GM23248 (cell line): ENCODE results near the gene VASP. TPM values are rescaled to one million over a fixed set of nuclear protein-coding genes. Genes with fewer than 3 reads are reported as not detected.

Experiments used
- DNase-seq: peaks from one replicate; pipeline ENCODE4 v3.0.0-alpha.2; 2015
- H2AFZ ChIP-seq: fragments of 200-600 bp; sonication (generic); 2 replicates; pipeline ENCODE4 v1.6.1; 2016; ENCODE audit warnings: antibody characterized with exemption
- H3F3A ChIP-seq: fragments of 200-600 bp; sonication (generic); 2 replicates; pipeline ENCODE4 v1.6.1; 2016; ENCODE audit warnings: mild to moderate bottlenecking, antibody characterized with exemption, mixed run types; ENCODE audit not compliant: insufficient read depth
- H3K27ac ChIP-seq: fragments of 200-600 bp; sonication (generic); 2 replicates; pipeline ENCODE4 v1.5.1; 2016; ENCODE audit warnings: mild to moderate bottlenecking
- H3K27me3 ChIP-seq: fragments of 200-600 bp; sonication (generic); replicated peaks from 2 replicates; pipeline ENCODE4 v1.6.1; 2016; ENCODE audit warnings: mild to moderate bottlenecking; ENCODE audit not compliant: insufficient read depth
- H3K36me3 ChIP-seq: fragments of 200-600 bp; sonication (generic); 2 replicates; pipeline ENCODE4 v1.6.1; 2016; ENCODE audit warnings: low read depth, mild to moderate bottlenecking
- H3K4me1 ChIP-seq: fragments of 200-600 bp; sonication (generic); 2 replicates; pipeline ENCODE4 v1.6.1; 2016; ENCODE audit warnings: mild to moderate bottlenecking; ENCODE audit not compliant: insufficient read depth
- H3K4me2 ChIP-seq: fragments of 200-600 bp; sonication (generic); one replicate; pipeline ENCODE4 v1.6.1; 2016; ENCODE audit warnings: mild to moderate bottlenecking; ENCODE audit not compliant: unreplicated experiment
- H3K4me3 ChIP-seq: fragments of 200-600 bp; sonication (generic); 2 replicates; pipeline ENCODE4 v1.5.1; 2016; ENCODE audit warnings: mild to moderate bottlenecking
- H3K79me2 ChIP-seq: fragments of 200-600 bp; sonication (generic); 2 replicates; pipeline ENCODE4 v1.6.1; 2016; ENCODE audit warnings: mild to moderate bottlenecking; ENCODE audit not compliant: insufficient read depth
- H3K9ac ChIP-seq: fragments of 200-600 bp; sonication (generic); 2 replicates; pipeline ENCODE4 v1.6.1; 2016; ENCODE audit warnings: mild to moderate bottlenecking
- H3K9me2 ChIP-seq: fragments of 200-600 bp; sonication (generic); 2 replicates; pipeline ENCODE4 v1.6.1; 2016; ENCODE audit warnings: mixed run types, mild to moderate bottlenecking, moderate library complexity; ENCODE audit not compliant: insufficient read depth
- H3K9me3 ChIP-seq: fragments of 200-600 bp; sonication (generic); one replicate; pipeline ENCODE4 v1.6.1; 2017; ENCODE audit warnings: low read depth
- H4K20me1 ChIP-seq: fragments of 200-600 bp; sonication (generic); 2 replicates; pipeline ENCODE4 v1.6.0; 2016; ENCODE audit not compliant: insufficient read depth
- EZH2 ChIP-seq: fragments of 200-600 bp; sonication (generic); IDR thresholded peaks from 2 replicates; pipeline ENCODE4 v1.6.1; 2018; ENCODE audit warnings: antibody characterized with exemption, mild to moderate bottlenecking; ENCODE audit not compliant: insufficient read depth, poor library complexity, severe bottlenecking
- EZH2phosphoT487 ChIP-seq: fragments of 200-600 bp; sonication (generic); IDR thresholded peaks from 2 replicates; pipeline ENCODE4 v1.6.1; 2018; ENCODE audit warnings: antibody characterized with exemption, moderate library complexity, mild to moderate bottlenecking, low read depth; ENCODE audit not compliant: insufficient read depth
- WGBS, 2 experiments: methylation state at CpG; one replicate each; pipeline ENCODE4 v1.1.6; 2015 to 2017; ENCODE audit warnings: low lambda C conversion rate in 2 of 2, low coverage in 1 of 2; ENCODE audit errors: missing lambda C conversion rate in 2 of 2; 5-methylcytosine and 5-hydroxymethylcytosine counted together
- in situ Hi-C: fragments of 300-500 bp; cut with MboI; formaldehyde crosslinking; loops from 2 replicates; pipeline ENCODE4 v1.15.0; 2020
- polyA plus RNA-seq: library from polyadenylated mRNA; unstranded; fragments of >200 nt; fragmentation: Nextera tagmentation; extraction: Ambion mirVana; gene quantifications from 2 replicates; pipeline ENCODE4 v1.2.1, GENCODE V29; 2016
- total RNA-seq: library from RNA; depleted of rRNA; stranded (reverse); fragments of >200 nt; shearing (Covaris generic); gene quantifications from 2 replicates; pipeline ENCODE4 v1.2.3, GENCODE V29; 2014

The VASP gene
- total and polyA plus RNA-seq, 2 experiments from 2014 or later: 31.9 to 135 TPM

DNA sequence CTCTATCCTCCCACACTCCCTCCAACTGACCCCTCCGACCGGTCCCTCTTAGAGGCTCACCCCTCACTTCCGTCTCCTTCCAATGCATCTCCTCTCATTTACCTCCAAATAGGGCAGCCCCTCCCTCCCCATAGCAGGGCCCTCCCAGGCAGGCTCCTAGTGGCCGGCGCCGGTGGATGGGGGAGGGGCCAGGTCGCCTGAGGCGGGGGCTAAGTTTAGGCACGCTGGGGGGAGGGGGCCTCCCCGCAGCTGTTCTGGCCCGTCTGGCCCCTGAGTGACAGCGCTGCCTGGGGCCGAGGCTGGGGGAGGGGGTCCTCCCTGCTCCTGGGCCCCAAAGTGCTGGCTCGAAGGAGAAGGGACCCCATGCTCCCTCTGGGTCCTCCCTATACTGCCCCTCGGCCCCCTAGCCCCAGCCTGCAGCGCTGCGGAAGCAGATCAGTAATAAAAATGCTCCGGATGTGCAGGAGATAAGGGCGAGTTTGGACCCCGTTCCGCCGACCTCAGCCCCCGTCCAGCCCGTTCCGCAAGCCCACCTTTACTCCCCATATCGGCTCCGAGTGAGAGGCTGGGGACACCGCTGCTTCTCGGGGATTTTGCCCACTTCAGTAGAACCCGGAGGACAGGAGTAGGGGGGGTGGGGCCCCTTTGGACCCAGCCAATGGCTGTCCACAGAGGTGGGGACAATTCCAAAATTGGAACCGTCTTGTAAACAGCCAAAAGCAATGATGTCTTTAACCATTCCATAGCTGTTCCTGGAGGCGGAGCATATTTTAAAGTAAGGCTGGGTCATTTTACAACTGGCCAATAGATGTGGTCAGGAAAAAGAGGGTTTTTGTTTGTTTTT, 14.4 kb upstream of the VASP start:
- Histone ChIP-seq H3K9me2 (no peaks in the 10 kb centered on the region), H3K27ac (peak overlapping the region; percentile 28), H3K79me2 (no peaks in the 10 kb centered on the region), H3K4me1 (0 out of 2 replicates have a peak, but pooled peaks cover 3% of the 10 kb centered on the region), H3K9me3 (no peaks in the 10 kb centered on the region), H4K20me1 (no peaks in the 10 kb centered on the region), H3K4me3 (peak overlapping the region; percentile 77), H2AFZ (peak overlapping the region; percentile 93), H3K27me3 (no peaks in the 10 kb centered on the region), H3F3A (0 out of 2 replicates have a peak, but pooled peaks cover under 1% of the 10 kb centered on the region), H3K4me2 (peak overlapping the region; percentile 87), H3K9ac (peak overlapping the region; percentile 60), H3K36me3 (no peaks in the 10 kb centered on the region)
- peak; percentile 73 for DNase-seq
- in situ Hi-C loops: no loop called here
- no peak for TF ChIP-seq EZH2phosphoT487
- no peak for TF ChIP-seq EZH2
- 8 to 13% methylated on average over 27 to 29 of the region's 32 CpGs for WGBS, 2 experiments

DNA sequence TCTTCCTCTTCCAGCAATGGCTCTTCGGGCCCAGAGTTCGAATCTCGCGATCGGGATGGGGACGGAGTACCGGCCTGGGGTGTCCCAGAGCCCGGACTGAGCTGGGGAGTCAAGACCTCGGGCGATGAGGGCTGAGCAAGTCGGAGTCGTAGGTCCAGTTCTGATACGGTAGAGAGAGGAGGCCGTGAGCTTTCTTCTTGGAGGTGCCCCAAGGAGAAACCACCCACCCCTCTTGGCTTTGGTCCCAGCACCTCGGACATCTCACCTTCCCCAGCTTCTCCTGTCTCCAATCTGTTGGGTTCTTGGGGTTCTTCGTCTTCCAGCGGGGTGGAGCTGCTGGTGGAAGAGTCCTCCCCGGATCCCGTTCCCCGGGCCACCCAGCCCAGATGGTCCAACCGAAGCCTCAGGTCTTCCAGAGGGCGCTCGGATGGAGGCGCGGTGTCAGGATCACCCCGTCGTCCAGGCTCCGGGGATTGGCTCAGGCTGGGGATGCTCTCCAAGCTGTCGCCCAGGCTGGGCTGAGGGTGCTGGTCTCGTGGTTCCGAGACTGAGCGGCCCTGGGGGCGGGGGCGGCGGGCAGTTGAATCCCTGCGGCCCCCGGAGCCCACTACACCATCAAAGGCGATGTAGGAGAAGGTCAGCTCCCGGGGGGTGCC, 12.9 kb upstream of the VASP start:
- H3K27me3 ChIP-seq: no peaks in the 10 kb centered on the region
- DNase-seq: no peak
- no peak overlapping the region for H3K4me2 ChIP-seq
- H3K9ac ChIP-seq: no peak overlapping the region
- H3K9me3 ChIP-seq: no peaks in the 10 kb centered on the region
- 0 out of 2 replicates have a peak, but pooled peaks cover 3% of the 10 kb centered on the region for H3K4me1 ChIP-seq
- H4K20me1 ChIP-seq: no peaks in the 10 kb centered on the region
- no peaks in the 10 kb centered on the region for H3K79me2 ChIP-seq
- H3K27ac ChIP-seq: no peak overlapping the region
- no peak overlapping the region for H2AFZ ChIP-seq
- in situ Hi-C loops: no loop called here
- no peak overlapping the region for H3K4me3 ChIP-seq
- H3F3A ChIP-seq: 0 out of 2 replicates have a peak, but pooled peaks cover 5% of the 10 kb centered on the region
- H3K9me2 ChIP-seq: no peaks in the 10 kb centered on the region
- no peaks in the 10 kb centered on the region for H3K36me3 ChIP-seq
- TF ChIP-seq EZH2phosphoT487: no peak
- TF ChIP-seq EZH2: no peak
- WGBS, 2 experiments: 92 to 95% methylated on average over 29 to 31 of the region's 39 CpGs

DNA sequence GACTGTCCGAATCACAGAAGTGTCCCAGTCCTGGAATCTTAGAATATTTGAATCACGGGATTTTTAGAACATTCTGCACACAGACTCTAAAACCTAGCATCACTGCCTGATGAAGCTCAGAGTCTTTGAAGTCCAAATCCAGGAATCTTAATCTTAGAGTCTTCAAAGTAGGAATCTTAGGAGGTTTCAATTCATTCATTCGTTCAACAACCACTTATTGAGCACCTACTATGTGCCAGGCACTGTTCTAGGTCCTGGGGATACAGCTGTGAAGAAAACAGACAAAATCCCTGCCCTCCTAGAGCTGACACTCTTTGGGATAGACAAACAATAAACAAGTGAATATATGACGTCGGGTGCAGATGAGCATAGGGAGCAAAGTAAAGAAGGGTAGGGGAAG, 12.1 kb upstream of the VASP start:
- H3K79me2 ChIP-seq: no peaks in the 10 kb centered on the region
- no peak overlapping the region for H3K9ac ChIP-seq
- H3K27ac ChIP-seq: no peak overlapping the region
- no peaks in the 10 kb centered on the region for H3K9me2 ChIP-seq
- H3K27me3 ChIP-seq: no peaks in the 10 kb centered on the region
- no peak overlapping the region for H3K4me3 ChIP-seq
- H3F3A ChIP-seq: 0 out of 2 replicates have a peak, but pooled peaks cover 5% of the 10 kb centered on the region
- no peak for DNase-seq
- WGBS, 2 experiments: 76 to 78% methylated on average over 5 of the region's 5 CpGs
- H3K4me2 ChIP-seq: no peak overlapping the region
- no peaks in the 10 kb centered on the region for H3K36me3 ChIP-seq
- H4K20me1 ChIP-seq: no peaks in the 10 kb centered on the region
- in situ Hi-C loops: no loop called here
- no peak overlapping the region for H2AFZ ChIP-seq
- no peak for TF ChIP-seq EZH2
- no peak for TF ChIP-seq EZH2phosphoT487
- no peaks in the 10 kb centered on the region for H3K9me3 ChIP-seq
- 0 out of 2 replicates have a peak, but pooled peaks cover 3% of the 10 kb centered on the region for H3K4me1 ChIP-seq

DNA sequence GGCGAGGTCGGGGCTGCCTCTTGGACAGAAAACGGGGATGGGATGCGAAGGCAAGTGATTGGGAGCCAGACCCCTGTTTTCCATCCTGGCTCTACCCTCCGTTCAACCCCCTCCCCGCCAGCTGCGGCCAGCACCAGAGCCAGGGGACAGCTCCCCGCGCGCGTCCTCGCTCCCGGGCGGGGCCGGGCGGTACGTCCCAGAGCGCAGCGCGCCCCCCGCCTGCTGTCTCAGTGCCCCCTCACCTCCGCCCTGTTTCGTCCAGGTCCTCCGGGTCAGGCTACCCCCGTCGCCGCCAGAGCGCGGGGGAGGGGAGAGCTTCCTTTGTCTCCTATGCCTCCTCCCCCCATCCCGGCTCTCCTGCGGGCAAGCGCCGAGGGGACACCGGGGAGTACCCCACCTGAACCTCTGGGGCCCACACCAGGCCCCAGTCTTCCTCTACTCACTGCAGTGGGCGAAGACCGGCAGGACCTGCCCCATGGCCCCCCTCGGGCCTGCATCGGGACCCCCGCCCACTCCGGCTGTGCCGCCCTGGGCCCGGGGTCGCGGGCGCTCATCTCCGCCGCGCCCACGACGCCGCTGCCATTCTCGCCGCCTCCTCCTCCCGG, 10.8 kb upstream of the VASP start:
- Histone ChIP-seq H3K9ac (peak overlapping the region; percentile 22), H3K27ac (no peak overlapping the region), H3K4me3 (peak overlapping the region; percentile 72), H3K4me2 (peak overlapping the region; percentile 92), H4K20me1 (no peaks in the 10 kb centered on the region), H3F3A (0 out of 2 replicates have a peak, but pooled peaks cover 5% of the 10 kb centered on the region), H3K36me3 (no peaks in the 10 kb centered on the region), H3K4me1 (0 out of 2 replicates have a peak, but pooled peaks cover 3% of the 10 kb centered on the region), H3K9me3 (no peaks in the 10 kb centered on the region), H3K9me2 (no peaks in the 10 kb centered on the region), H3K27me3 (no peaks in the 10 kb centered on the region), H2AFZ (peak overlapping the region; percentile 63), H3K79me2 (no peaks in the 10 kb centered on the region)
- in situ Hi-C loops: no loop called here
- WGBS, 2 experiments: 3 to 7% methylated on average over 15 to 35 of the region's 54 CpGs
- TF ChIP-seq EZH2phosphoT487 (no peak), EZH2 (no peak)
- DNase-seq: peak; percentile 62
